B cell (primary cell): ENCODE results near the gene TAS1R2. TPM values are rescaled to one million over a fixed set of nuclear protein-coding genes. Genes with fewer than 3 reads are reported as not detected.

Experiments
- ATAC-seq: fragments of 200-7000 bp; cut with Tn5 transposase; one replicate; pipeline ENCODE4 v1.10.0; 2021; ENCODE audit warnings: low read depth, mild to moderate bottlenecking, moderate number of reproducible peaks, moderate library complexity
- CTCF ChIA-PET: fragments of 350-600 bp; sonication (Branson Sonifier 250); formaldehyde crosslinking; loops from one replicate; lab custom pipeline; 2021; ENCODE audit warnings: antibody characterized with exemption, inconsistent platforms; lab: Charles Lee
- POLR2A ChIA-PET: fragments of 350-600 bp; sonication (Branson Sonifier 250); formaldehyde crosslinking; loops from one replicate; lab custom pipeline; 2021; ENCODE audit warnings: antibody characterized with exemption; lab: Charles Lee
- DNase-seq: peaks from one replicate; pipeline ENCODE4 v3.0.0; 2013
- H2AFZ ChIP-seq: 2 replicates; pipeline ENCODE4 v1.6.1; 2012; ENCODE audit warnings: mild to moderate bottlenecking, low read depth, low read length; ENCODE audit not compliant: insufficient read depth, poor library complexity, severe bottlenecking
- H3K27ac ChIP-seq, 2 donors: 1 replicate in 1 of 2; 2 replicates in 1 of 2; pipeline ENCODE4 v1.5.1; 2012 to 2013; ENCODE audit warnings: low read length in 2 of 2, mild to moderate bottlenecking in 2 of 2, moderate library complexity in 1 of 2
- H3K27me3 ChIP-seq, 4 experiments: fragments of 200-600 bp in 1 of 4; sonication (generic) in 1 of 4; replicated peaks in 1 of 4; 1 replicate in 2 of 4; 2 replicates in 2 of 4; pipeline versions ENCODE4 v1.6.1 to v1.7.0; 2013 to 2016; ENCODE audit warnings: low read length in 3 of 4, mild to moderate bottlenecking in 2 of 4, mixed read lengths in 1 of 4, moderate library complexity in 1 of 4; ENCODE audit not compliant: insufficient read depth in 4 of 4, control insufficient read depth in 3 of 4; ENCODE audit errors: control extremely low read depth in 1 of 4
- H3K36me3 ChIP-seq, 2 experiments: replicated peaks in 1 of 2; 1 replicate in 1 of 2; 2 replicates in 1 of 2; pipeline versions ENCODE4 v1.6.1 to v1.7.1; 2013; ENCODE audit warnings: low read length in 1 of 2; ENCODE audit not compliant: insufficient read depth in 2 of 2, control insufficient read depth in 1 of 2; ENCODE audit errors: control extremely low read depth in 1 of 2, extremely low read depth in 1 of 2
- H3K4me1 ChIP-seq, 2 donors: fragments of 200-600 bp in 1 of 2; sonication (generic) in 1 of 2; 1 replicate in 1 of 2; 2 replicates in 1 of 2; pipeline versions ENCODE4 v1.5.1 to v1.6.1; 2013 to 2017; ENCODE audit warnings: low read length in 2 of 2; ENCODE audit not compliant: control insufficient read depth in 2 of 2, insufficient read depth in 2 of 2
- H3K4me2 ChIP-seq: replicated peaks from 2 replicates; pipeline ENCODE3; 2012; ENCODE audit warnings: mild to moderate bottlenecking, low read depth, low read length; ENCODE audit not compliant: poor library complexity, severe bottlenecking
- H3K4me3 ChIP-seq, 5 experiments: fragments of 200-600 bp in 1 of 5; sonication (generic) in 1 of 5; 1 replicate in 3 of 5; 2 replicates in 2 of 5; pipeline versions ENCODE4 v1.5.1 to v1.7.0; 2011 to 2016; ENCODE audit warnings: low read length in 4 of 5, mild to moderate bottlenecking in 4 of 5, low read depth in 2 of 5, control low read depth in 1 of 5, moderate library complexity in 1 of 5; ENCODE audit not compliant: insufficient read depth in 1 of 5; ENCODE audit errors: control extremely low read depth in 1 of 5, extremely low read depth in 1 of 5
- H3K79me2 ChIP-seq: fragments of 200-600 bp; sonication (generic); one replicate; pipeline ENCODE4 v1.6.0; 2016; ENCODE audit warnings: low read length; ENCODE audit not compliant: control insufficient read depth, insufficient read depth
- H3K9ac ChIP-seq: fragments of 200-600 bp; sonication (generic); 2 replicates; pipeline ENCODE4 v1.6.1; 2017; ENCODE audit warnings: mild to moderate bottlenecking, low read length, moderate library complexity
- H3K9me3 ChIP-seq, 3 donors: one replicate each; pipeline versions ENCODE4 v1.6.1 to v1.7.1; 2013; ENCODE audit warnings: low read length in 2 of 3; ENCODE audit not compliant: control insufficient read depth in 2 of 3, insufficient read depth in 1 of 3; ENCODE audit errors: control extremely low read depth in 1 of 3
- H4K20me1 ChIP-seq: 2 replicates; pipeline ENCODE4 v1.6.0; 2012; ENCODE audit warnings: mild to moderate bottlenecking, low read length; ENCODE audit not compliant: insufficient read depth, control insufficient read depth, poor library complexity, severe bottlenecking
- H3K27ac Mint-ChIP-seq: one replicate; pipeline ENCODE4 v1.8.0; 2021; ENCODE audit warnings: mixed read lengths
- H3K27me3 Mint-ChIP-seq: one replicate; pipeline ENCODE4 v1.8.0; 2021; ENCODE audit warnings: mixed read lengths
- H3K4me1 Mint-ChIP-seq: one replicate; pipeline ENCODE4 v1.8.0; 2021; ENCODE audit warnings: mixed read lengths
- H3K4me3 Mint-ChIP-seq: one replicate; pipeline ENCODE4 v1.8.0; 2021; ENCODE audit warnings: mixed read lengths
- H3K9me3 Mint-ChIP-seq: one replicate; pipeline ENCODE4 v1.8.0; 2022; ENCODE audit warnings: mixed read lengths; ENCODE audit not compliant: insufficient read depth
- CTCF ChIP-seq: fragments of 200-600 bp; IDR thresholded peaks from one replicate; pipeline ENCODE4 v1.8.0; 2022; ENCODE audit warnings: antibody characterized with exemption, mild to moderate bottlenecking
- EZH2 ChIP-seq: IDR thresholded peaks from 2 replicates; pipeline ENCODE4 v1.6.1; 2012; ENCODE audit warnings: borderline replicate concordance, low read depth, mild to moderate bottlenecking, moderate library complexity, low read length; ENCODE audit not compliant: insufficient read depth, poor library complexity, severe bottlenecking
- WGBS: methylation state at CpG from one replicate; pipeline ENCODE4 v1.1.5; 2013; ENCODE audit warnings: missing lambda C conversion rate; ENCODE audit not compliant: insufficient coverage; 5-methylcytosine and 5-hydroxymethylcytosine counted together
- intact Hi-C: fragments of 100-400 bp; cut with micrococcal nuclease; formaldehyde crosslinking; loops from one replicate; pipeline ENCODE4 v1.10.0; 2022
- polyA plus RNA-seq: library from polyadenylated mRNA; depleted of rRNA; stranded (reverse); fragments of >200 nt; gene quantifications from 2 replicates; pipeline ENCODE4 v1.2.3, GENCODE V29; 2012
- total RNA-seq, 2 donors: library from RNA; stranded (reverse); fragments of 120-200 nt in 1 of 2; gene quantifications; 1 replicate in 1 of 2; 2 replicates in 1 of 2; pipeline versions ENCODE4 v1.2.3 to v1.2.4, GENCODE V29; 2013 to 2022

Gene TAS1R2
- total and polyA plus RNA-seq, 2 donors (not counting 1 experiment from before 2014, with no cell fraction given), result not detected

GRCh38 chr1:18796950-18797349, 62.5 kb downstream of the TAS1R2 start:
- DNase-seq (no peak), ATAC-seq (no peak)
- TF ChIP-seq EZH2 (no peak), CTCF (no peak)
- no peaks in the 10 kb centered on the region for H3K4me1 Mint-ChIP-seq
- no peaks in the 10 kb centered on the region for H3K9me3 Mint-ChIP-seq
- no peaks in the 10 kb centered on the region for H3K4me1 ChIP-seq
- intact Hi-C loops, result no loop called here
- peaks cover 22% of the 10 kb centered on the region for H3K27me3 Mint-ChIP-seq
- peaks cover 0 to 3% (median 0%) of the 10 kb centered on the region in 4 experiments for H3K27me3 ChIP-seq
- no peak overlapping the region for H2AFZ ChIP-seq
- ChIA-PET CTCF (no interaction called here), POLR2A (no interaction called here)
- H3K9ac ChIP-seq, result no peak overlapping the region
- peaks cover 0 to 25% (median 0%) of the 10 kb centered on the region in 3 donors for H3K9me3 ChIP-seq
- H3K27ac ChIP-seq, result no peak overlapping the region
- no peak overlapping the region for H3K4me3 Mint-ChIP-seq
- H4K20me1 ChIP-seq, result no peaks in the 10 kb centered on the region
- H3K4me3 ChIP-seq, result no peak overlapping the region
- no peaks in the 10 kb centered on the region for H3K36me3 ChIP-seq
- no peaks in the 10 kb centered on the region for H3K79me2 ChIP-seq
- 83% methylated on average over 2 of the region's 3 CpGs for WGBS
- no peak overlapping the region for H3K27ac Mint-ChIP-seq
- no peak overlapping the region for H3K4me2 ChIP-seq

- H3K4me2 ChIP-seq, result no peak overlapping the region
- H3K4me1 ChIP-seq, result no peaks in the 10 kb centered on the region
- 66% methylated on average over 10 of the region's 14 CpGs for WGBS
- H3K9me3 Mint-ChIP-seq, result no peaks in the 10 kb centered on the region
- H3K4me1 Mint-ChIP-seq, result no peaks in the 10 kb centered on the region
- DNase-seq (no peak), ATAC-seq (no peak)
- H3K27me3 Mint-ChIP-seq, result peaks cover 23% of the 10 kb centered on the region
- no peak for TF ChIP-seq EZH2
- TF ChIP-seq CTCF, result no peak
- H3K27me3 ChIP-seq, result peaks cover 0 to 3% (median 0%) of the 10 kb centered on the region in 4 experiments
- H3K79me2 ChIP-seq, result no peaks in the 10 kb centered on the region
- no peak overlapping the region for H3K9ac ChIP-seq
- intact Hi-C loops, result no loop called here
- no peaks in the 10 kb centered on the region for H4K20me1 ChIP-seq
- H3K4me3 Mint-ChIP-seq, result no peak overlapping the region
- CTCF ChIA-PET, result no interaction called here
- H3K27ac Mint-ChIP-seq, result no peak overlapping the region
- no peak overlapping the region for H3K4me3 ChIP-seq
- no peak overlapping the region for H2AFZ ChIP-seq
- H3K9me3 ChIP-seq, result peaks cover 0 to 17% (median 0%) of the 10 kb centered on the region in 3 donors
- H3K36me3 ChIP-seq, result no peaks in the 10 kb centered on the region
- no peak overlapping the region for H3K27ac ChIP-seq
- POLR2A ChIA-PET, result no interaction called here
Observed at GRCh38 chr1:18795002-18795689, 64.3 kb downstream of the TAS1R2 start.
